ENCODE measurements around the gene ICOSLG.

ICOSLG gene

DNA sequence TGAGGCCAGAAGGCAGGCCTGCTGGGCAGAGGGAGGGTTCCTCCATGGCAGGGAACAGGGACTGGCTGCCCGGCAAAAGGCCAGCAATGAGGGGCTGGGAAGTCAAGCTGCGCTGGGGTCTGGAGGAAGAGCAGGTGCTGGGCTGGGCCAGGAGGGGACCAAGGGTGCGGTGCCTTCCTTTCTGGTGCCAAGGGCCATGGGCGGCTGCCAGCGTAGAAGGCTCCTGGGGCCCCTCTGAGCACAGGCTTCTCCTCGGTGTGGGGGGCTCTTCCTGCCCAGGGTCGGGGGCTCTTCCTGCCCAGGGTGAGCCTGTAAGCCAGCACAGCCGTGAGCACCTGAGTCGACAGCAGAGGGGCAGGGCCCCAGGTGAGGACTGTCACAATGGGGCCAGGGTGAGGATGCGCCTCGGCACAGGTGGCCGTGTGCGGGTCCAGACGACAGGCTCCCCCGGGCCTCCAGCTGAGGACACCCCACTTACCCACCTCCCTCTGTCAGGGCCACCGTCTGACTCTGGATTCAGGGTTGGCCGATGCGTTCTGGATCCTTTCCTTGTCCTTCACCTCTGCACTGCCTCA is 31.6 kb upstream of the ICOSLG start:
- TF ChIP-seq, protein P1, sequence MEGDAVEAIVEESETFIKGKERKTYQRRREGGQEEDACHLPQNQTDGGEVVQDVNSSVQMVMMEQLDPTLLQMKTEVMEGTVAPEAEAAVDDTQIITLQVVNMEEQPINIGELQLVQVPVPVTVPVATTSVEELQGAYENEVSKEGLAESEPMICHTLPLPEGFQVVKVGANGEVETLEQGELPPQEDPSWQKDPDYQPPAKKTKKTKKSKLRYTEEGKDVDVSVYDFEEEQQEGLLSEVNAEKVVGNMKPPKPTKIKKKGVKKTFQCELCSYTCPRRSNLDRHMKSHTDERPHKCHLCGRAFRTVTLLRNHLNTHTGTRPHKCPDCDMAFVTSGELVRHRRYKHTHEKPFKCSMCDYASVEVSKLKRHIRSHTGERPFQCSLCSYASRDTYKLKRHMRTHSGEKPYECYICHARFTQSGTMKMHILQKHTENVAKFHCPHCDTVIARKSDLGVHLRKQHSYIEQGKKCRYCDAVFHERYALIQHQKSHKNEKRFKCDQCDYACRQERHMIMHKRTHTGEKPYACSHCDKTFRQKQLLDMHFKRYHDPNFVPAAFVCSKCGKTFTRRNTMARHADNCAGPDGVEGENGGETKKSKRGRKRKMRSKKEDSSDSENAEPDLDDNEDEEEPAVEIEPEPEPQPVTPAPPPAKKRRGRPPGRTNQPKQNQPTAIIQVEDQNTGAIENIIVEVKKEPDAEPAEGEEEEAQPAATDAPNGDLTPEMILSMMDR (IDR thresholded peaks at IDR 0.05; ENCODE audit: control insufficient read depth, insufficient read depth, low read depth, low read length, missing control alignments) = no peak
- DNase-seq (ENCODE audit: low read depth) = no peak
- H3K4me3 ChIP-seq (ENCODE audit: control insufficient read depth, low read depth, low read length) = no peak overlapping the region

DNA sequence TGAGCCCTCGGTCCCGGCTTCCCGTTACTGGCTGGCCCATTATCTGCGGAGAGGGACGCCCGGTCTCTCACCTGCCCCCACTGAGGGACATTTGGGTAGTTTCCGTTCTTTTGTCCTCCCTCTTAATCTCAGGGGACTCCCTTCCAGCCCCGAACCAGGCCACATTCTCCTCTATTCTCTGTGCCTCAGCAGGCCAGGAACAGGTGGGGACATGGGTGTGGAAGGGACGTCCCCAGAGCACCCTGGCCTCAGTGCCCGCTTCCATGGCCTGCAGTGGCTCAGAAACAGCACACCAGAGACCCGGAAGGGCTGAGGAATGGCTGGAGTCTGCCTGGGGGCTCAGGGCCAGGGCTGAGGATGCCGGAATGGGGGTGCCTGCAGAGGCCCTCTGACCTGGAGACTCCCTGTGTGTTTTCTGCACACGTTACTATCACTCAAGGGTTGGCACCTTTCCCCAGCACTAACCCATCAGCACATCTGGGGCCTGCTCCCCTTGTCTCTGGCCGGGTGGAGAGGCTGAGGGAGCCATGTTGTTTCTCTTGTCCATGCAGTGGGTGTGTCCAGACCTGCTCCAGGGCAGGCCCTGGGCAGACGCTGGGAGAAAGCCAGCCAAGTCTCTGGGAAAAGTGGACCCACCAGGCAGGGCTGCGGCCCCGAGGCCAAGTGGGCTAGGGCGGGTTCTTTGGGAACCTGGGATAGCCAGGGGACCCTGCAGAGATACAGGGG is 31.0 kb upstream of the ICOSLG start:
- TF ChIP-seq, protein P1 (IDR thresholded peaks at IDR 0.05; ENCODE audit: control insufficient read depth, insufficient read depth, low read depth, low read length, missing control alignments) = no peak
- DNase-seq (ENCODE audit: low read depth) = no peak
- no peak overlapping the region for H3K4me3 ChIP-seq (ENCODE audit: control insufficient read depth, low read depth, low read length)

DNA sequence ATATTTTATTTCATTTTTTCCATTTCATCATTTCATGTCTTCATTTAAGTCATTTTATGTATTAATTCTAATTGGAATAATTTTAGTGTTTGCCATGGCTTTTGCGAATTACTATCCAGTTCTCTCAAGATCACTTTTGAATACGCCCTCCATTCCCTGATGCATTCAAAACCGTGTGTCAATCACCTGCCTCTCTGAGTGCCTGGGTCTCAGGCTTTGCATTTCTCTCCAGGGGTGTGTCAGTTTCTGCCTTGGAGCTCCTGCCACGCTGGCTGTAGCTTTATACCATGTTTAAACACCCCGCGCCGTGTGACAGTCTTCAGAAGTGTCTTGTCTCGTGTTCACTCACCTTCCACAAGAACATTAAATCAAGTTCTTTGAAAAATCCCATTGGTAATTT is 28.3 kb upstream of the ICOSLG start:
- TF ChIP-seq, protein P1 (IDR thresholded peaks at IDR 0.05; ENCODE audit: control insufficient read depth, insufficient read depth, low read depth, low read length, missing control alignments) = no peak
- no peak overlapping the region for H3K4me3 ChIP-seq (ENCODE audit: control insufficient read depth, low read depth, low read length)
- no peak for DNase-seq (ENCODE audit: low read depth)

DNA sequence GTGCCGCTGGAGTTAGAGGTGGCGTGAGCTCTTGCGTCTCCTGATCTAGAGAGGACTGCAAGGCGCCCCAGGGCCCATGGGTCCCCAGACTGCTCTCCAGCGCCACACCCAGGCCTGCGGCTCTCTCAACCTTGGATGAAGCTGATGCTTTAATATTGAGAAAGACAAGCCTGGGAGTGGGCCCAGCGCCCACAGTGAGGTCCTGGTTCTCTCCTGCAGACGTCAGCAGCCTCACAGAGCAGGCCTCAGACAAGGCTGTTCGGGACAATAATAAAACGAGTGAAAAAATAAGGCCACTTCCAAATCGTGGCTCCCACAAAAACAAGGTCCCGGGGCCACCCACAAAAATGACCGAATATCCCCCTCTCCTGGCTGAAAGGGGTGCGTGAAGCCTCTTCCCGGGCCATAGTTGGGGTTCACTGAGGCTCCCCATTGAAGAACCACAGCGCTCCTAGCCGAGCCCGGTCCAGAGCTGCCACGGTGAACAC is 27.0 kb upstream of the ICOSLG start:
- no peak for DNase-seq (ENCODE audit: low read depth)
- TF ChIP-seq, protein P1 (IDR thresholded peaks at IDR 0.05; ENCODE audit: control insufficient read depth, insufficient read depth, low read depth, low read length, missing control alignments) = no peak
- H3K4me3 ChIP-seq (ENCODE audit: control insufficient read depth, low read depth, low read length) = no peak overlapping the region

DNA sequence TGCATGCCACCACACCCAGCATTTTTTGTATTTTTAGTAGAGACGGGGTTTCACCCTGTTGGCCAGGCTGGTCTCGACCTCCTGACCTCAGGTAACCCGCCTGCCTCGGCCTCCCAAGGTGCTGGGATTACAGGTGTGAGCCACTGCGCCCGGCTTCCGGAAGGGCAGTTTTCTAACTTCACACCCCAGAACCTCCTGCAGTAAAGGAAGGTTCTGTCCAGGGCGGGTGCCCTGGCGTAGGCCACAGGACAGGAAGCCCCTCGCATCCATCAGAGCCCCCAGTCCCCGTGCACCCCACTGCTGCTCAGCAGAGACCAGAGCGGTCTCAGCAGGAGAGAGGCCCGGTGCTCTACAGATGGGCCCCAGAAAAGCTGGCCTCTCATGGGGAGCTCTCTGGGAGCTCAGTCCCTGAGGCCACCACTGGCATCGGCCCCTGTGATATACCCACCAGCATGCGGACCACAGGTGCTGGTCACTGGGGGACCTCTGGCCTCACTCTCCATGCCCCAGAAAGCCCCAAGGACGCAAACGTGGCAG is 25.1 kb upstream of the ICOSLG start:
- no peak overlapping the region for H3K4me3 ChIP-seq (ENCODE audit: control insufficient read depth, low read depth, low read length)

DNA sequence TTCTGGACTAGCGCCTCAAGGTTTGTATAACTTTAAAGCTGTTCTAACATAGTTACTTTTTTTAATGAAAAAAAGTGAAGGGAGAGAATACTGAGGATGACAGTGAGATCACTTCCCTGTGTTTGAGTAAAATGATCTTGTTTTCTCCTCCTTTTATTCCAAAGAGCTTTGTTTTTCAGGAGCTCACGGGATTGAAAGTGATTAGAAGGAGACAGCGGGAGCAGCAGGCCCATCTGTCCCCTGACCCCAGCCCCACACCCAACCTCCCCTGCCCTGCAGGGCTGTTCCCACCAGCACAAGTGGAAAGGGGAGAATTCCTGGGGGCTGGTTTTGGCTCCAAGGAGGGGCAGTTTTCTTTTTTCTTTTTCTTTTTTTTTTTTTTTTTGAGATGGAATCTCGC is 23.0 kb upstream of the ICOSLG start:
- no peak for DNase-seq (ENCODE audit: low read depth)
- TF ChIP-seq, protein P1 (IDR thresholded peaks at IDR 0.05; ENCODE audit: control insufficient read depth, insufficient read depth, low read depth, low read length, missing control alignments) = no peak
- no peak overlapping the region for H3K4me3 ChIP-seq (ENCODE audit: control insufficient read depth, low read depth, low read length)

More for the DNA sequence above, 25.1 kb upstream of the ICOSLG start:
- no peak for DNase-seq (ENCODE audit: low read depth)
- TF ChIP-seq, protein P1 (IDR thresholded peaks at IDR 0.05; ENCODE audit: control insufficient read depth, insufficient read depth, low read depth, low read length, missing control alignments) = no peak
